ENCODE measurements around the gene CYTH1.
"Not testable (repeated sequence)": the region's sequence is repeated elsewhere in the genome, so short reads cannot be mapped to it uniquely, and the experiment has no call there.

The CYTH1 gene

DNA sequence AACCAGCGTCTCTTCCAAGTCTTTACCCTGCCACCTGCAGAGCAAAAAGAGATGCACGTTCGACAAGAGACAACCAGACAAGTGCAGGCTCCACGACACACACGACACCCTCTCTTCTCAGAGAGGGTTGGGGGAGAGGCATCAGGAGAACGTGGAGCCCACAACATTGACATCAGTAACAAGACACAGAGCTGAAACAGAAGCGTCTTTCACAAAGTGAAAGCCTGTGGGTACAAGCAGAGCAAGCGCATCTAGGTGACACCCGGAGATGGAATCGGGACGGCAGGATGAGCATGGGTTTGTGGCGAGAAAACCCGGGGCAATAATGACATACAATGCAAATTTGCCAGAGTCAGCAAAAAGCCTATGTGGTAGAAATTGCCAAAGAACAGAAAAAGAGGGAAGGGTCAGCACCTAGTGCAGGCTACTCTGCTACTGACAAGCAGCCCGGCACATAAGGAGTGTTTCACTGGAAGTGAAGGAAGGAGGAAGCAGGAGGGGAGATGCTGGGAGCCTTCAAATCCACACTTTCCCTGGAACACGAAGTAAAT lies 89.5 kb downstream of the CYTH1 start:
- DNase-seq (ENCODE audit: low read depth, low spot score), result no peak

DNA sequence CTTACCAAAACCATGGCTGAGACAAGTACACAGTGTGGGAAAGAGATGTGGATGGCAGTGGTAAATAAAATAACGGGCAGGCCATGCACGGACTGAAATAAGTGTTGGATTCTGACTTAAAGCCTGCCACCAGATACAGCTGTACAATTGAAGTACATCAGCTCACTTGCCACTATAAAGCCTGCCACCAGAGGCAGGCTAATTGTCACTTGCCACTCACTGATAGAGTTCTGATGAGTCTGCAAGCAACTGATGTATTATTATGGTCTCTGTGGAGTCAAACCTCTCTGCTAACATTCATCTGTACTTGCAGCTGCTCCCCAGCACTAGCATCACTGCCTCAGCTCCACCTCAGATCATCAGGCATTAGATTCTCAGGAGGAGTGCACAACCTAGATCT lies 93.0 kb downstream of the CYTH1 start:
- no peak for DNase-seq (ENCODE audit: low read depth, low spot score)

DNA sequence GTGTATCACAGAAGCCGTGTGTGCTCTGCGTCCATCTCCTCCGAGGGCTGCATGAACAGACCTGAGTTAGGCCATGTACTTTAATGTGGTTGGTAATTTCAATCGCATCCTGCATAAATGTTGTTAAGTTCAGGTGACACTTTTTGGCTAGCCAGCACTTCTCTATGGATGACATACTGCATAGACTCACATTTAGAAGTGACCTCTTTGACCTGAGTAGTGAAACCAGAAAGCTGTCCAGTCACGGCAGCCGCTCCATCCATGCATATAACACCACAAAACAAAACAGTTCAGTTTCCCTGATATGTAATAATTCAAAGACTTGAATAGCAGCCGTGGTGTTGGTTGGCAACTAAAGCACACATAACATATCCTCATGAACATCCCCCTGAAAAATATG lies 94.1 kb downstream of the CYTH1 start:
- DNase-seq (ENCODE audit: low read depth, low spot score), result no peak

DNA sequence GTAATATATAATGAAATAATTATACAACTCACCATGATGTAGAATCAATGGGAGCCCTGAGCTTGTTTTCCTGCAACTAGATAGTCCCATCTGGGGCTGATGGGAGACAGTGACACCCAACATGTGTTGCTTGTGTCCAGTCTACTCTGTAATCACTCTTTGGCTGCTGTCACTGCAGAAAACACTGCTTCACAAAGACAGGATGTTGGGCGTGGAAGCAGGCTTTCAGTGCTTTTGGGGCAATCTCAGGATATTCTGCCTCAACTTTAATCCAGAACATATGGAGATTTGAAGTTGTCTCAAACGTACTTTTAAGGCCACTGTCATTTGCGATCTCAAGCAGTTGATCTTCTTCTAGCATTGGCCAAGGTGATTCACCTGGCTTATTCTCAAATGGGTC lies 94.9 kb downstream of the CYTH1 start:
- DNase-seq (ENCODE audit: low read depth, low spot score), result no peak

DNA sequence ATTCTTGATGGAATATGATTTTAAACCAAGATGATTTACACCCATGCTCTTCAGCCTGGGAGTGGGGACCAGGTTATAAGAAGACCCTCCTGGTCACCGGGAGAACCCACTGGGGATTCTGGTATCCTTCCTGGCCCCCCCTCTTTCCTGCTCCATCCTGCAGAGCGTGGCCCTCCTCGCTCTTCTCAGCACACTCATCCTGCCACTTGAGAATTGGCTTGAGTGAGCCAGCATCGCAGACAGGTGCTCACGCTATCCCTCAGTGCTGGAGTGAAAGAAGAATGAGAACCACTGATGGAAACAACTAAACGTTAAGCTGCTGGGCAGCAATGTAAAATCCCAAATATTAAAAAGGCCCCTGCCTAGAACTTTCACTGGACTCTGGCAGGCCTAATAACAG lies 98.0 kb downstream of the CYTH1 start:
- no peak for DNase-seq (ENCODE audit: low read depth, low spot score)

DNA sequence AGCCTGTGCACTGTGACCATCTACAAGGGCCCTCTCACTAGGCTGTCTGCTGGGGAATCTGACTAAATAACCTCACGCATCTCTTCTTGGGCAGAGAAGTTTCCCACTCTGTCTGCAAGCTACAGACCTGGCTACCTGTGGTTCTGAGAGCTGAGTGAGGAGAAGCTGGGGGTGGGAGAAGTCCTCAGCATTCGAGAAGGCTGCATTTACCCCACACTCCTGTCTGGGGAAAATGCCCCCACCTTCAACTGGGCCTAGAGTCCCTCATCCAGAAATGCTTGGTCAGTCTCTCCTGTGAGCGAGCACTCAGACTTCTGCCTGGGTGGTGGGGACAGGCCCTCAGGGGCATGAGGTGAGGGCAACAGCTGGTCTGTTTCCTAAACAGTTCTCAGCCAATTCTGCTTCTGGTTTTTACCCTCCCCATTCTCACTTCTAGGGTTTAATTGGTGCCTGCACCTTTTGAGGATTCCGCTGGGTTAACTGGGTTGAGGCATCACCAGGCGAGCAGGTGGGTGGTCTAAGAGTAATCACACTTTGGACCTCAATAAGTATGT lies 98.6 kb downstream of the CYTH1 start:
- DNase-seq (ENCODE audit: low read depth, low spot score), result no peak

DNA sequence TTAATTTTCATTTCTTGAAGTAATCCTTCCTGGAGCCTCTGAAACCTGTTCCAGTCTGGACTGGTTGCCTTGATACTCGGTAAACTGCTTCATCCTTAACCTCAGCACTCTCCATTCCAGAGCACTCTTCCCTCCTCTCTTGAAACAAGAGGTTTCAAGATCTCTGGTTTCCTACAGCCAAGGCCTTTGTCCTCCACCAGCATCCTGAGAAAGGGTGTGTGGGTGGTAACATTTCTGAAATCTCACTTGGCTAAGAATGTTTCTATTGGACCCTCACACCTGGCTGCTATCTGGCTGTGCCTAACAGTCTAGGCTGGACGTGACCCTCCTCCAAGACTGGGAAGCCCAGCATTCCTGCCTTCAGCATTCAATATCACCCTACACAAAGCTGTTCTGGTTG lies 99.7 kb downstream of the CYTH1 start:
- DNase-seq (ENCODE audit: low read depth, low spot score), result no peak

DNA sequence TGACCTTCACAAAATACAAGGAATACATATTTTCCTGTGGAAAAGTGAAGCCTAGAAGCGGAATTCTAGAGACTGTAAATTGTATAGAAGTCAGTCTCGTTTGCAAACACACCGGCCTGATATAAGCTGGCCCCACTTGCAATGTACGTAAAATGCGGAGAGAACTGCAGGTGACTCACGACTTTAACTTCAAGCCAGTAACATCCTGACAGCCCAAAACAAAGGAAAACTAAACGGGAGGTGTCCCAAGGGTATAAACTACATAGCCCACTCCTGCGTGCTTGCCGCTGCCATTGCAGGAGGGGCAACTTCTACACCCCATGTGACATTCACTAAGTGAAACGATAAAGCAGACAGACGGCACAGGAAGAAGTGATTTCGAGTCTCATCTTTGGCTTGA lies 101.6 kb downstream of the CYTH1 start:
- no peak for DNase-seq (ENCODE audit: low read depth, low spot score)

DNA sequence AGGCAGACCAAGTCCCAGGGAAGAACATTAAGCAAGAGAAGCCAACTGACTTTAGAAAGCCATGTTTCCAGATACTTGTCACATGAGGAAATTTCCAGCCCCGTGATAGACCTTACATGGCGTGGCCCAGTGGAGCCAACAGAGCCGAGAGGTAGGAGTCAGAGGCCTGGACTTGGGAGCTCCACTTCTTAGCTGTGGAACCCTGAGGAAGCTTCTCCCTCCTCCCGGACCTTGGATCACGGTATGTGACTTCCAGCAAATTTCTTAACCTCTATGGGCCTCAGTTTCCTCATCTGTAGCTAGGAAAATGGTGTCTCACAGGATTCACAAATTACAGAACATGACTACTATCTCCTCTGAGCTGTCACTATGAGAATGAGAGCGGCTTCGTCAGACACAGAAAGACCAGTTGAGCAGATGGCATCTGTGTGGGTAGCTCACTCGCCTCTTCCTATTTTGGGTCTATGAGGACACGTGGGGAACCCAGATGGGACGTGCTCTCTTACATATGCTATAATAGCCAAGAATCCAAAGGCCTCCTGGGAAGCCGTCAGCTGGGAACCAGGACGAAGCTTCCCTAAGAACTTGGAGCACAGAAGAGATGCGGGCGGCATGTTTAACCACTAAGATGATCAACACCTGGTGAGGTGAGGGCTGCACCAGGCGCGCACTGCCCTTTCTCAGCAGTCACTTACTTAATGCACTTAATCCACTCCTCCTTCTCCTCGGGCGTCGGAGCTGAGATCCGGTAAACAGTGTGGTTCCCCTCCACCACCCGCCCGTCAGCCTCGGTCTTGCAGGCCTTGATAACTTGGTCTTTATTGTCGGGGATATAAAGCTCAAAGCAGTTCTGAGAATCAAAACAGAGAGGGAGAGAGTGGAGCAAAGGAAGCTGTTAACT lies 102.3 kb downstream of the CYTH1 start:
- no peak for DNase-seq (ENCODE audit: low read depth, low spot score)

DNA sequence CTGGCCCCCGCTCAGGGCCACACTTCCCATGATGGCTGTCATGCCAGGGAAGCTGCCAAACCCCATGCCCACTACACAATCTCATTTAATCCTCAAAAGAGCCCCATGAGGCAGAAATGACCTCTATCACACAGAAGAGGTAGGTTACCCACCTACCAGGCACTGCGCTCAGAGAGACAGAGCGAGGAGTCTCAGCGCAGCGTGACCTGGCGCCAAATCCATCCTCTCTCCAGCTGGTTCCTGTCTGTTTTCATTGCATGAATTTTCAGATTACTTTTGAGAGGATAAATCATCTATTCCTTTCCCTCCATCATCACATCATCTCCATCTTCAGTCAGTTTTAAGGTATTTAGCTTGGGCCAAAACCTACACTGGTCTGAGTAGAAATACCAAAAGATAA lies 103.4 kb downstream of the CYTH1 start:
- no peak for DNase-seq (ENCODE audit: low read depth, low spot score)

DNA sequence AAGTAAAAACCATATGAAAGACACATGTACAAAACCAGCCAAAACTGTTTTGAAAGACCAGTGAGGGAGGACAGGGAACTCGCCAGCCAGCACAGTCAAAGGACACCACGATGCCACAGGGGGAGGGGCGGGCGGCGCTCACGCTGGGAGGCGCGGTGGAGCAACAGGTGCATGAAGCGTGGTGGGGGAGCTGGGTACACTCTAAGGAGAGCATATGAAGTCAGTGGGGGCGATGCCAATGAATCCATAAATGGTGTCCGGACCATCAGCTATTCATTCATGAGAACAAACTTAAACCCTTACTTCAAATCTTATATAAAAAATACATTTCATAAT lies 103.9 kb downstream of the CYTH1 start:
- DNase-seq (ENCODE audit: low read depth, low spot score), result no peak

DNA sequence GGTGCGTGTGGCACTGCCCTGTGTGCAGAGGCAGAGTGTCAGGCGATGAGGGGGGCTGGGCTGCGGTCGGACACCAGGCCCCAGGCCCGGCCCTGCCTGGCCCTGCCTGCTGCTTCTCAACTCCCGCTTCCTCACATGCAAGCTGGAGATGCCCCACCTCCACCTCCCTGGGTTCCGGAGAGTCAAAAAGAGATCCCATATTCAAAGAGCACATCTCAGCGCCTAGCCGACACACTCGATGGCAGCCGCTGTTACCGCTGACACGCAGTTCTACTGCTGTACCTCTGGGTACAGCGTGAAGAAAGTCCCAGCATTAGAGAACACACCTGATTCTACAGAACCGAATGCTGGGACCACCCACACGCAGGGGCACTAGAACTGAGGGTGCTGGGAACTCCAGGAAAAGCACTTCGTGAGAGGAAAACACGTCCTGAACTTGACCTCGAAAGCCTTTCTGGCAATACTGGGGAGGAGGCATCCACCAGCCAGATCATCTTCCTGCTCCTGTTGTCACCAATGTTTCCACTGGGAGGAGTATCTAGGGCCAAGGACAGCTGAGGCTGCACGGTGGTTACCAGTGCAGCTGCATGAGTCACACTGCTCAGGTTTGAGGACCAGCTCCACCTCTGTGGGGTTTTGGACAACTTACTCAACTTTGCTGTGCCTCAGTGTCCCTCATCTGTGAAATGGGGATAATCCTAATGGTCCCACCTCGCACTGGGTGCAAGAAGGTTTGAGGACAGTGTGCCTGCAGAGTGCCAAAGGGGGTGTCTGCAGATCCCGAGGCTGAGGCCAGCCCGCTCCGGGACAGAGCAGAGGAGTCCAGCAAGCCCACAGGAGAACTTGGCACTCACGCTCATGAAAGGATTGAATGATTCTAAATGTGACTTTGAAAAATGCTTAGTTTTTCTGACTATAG lies 104.5 kb downstream of the CYTH1 start:
- DNase-seq (ENCODE audit: low read depth, low spot score), result no peak

DNA sequence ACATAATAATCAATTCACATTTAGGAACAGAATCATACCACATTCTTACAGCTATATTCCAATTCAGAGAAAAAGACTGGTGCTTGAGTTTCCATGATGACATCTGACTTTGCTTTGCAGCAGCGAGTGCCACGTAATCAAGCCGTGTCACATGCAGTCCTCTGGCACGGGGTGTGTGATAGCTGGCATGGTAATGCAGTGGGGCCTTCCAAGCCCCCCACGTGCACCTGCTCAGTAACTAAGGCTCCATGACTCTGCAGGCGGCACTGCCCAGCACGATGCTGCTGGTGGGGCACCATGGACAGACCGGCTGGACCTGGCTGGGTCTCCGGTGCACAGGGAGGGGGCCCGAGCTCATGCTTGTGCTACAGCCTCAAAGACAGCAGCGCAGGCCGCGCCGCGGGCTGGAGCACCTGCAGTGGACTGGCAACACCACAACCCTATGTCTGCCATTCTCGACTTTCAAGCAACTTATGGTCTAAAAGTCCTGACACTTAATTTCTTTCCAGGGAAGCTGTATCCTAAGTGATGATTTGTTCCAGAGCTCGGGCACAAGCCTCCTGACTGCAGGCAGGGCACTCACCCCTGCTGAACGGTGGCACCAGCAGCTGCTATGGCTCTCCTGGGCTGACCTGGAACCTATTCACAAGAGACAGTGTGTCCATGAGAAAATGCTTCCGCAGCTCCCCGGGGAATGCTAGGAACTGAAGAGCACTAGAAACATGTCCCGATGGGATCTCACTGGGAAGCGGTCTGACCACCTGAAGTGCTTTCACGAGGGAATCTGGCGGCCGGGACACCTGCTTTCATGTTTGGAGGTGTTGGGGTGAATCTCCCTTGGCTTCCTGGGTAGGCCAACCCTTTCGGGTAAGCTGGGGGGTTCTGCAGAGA lies 105.4 kb downstream of the CYTH1 start:
- DNase-seq (ENCODE audit: low read depth, low spot score), result no peak

DNA sequence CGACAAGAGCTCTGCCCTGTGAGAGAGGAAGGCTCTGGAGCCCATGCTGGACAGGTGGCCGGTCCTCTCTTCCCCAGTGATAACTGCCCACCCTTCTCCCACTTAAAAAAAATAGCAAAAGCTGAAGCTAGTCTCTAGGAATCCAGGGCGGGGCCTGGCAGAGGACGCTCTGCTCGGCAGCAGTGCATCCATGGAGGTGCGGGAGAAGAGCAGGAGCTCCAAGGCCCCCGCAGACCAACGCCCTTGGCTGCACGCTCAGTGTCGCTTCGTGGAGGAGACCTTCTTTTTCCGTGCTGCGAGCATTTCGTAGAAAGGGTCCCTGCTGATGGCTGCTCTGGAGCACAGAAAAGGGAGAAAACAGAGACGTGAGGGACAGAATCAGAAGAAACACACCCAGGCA lies 106.2 kb downstream of the CYTH1 start:
- DNase-seq (ENCODE audit: low read depth, low spot score), result no peak

DNA sequence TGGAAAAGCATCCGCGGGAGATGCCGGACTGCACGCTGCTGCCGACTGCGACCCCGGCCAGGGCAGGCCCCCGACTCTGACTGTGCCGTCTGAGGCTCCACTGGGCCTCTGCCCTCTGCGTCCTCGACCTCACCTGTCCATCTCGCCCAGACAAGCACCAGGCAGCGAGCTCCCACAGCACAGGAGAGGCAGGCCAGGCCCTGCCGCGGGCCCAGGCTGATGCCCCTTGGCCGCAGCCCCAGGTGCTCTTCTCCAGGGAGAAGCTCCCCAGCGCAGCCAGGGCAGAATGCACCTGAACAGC lies 106.8 kb downstream of the CYTH1 start:
- no peak for DNase-seq (ENCODE audit: low read depth, low spot score)

DNA sequence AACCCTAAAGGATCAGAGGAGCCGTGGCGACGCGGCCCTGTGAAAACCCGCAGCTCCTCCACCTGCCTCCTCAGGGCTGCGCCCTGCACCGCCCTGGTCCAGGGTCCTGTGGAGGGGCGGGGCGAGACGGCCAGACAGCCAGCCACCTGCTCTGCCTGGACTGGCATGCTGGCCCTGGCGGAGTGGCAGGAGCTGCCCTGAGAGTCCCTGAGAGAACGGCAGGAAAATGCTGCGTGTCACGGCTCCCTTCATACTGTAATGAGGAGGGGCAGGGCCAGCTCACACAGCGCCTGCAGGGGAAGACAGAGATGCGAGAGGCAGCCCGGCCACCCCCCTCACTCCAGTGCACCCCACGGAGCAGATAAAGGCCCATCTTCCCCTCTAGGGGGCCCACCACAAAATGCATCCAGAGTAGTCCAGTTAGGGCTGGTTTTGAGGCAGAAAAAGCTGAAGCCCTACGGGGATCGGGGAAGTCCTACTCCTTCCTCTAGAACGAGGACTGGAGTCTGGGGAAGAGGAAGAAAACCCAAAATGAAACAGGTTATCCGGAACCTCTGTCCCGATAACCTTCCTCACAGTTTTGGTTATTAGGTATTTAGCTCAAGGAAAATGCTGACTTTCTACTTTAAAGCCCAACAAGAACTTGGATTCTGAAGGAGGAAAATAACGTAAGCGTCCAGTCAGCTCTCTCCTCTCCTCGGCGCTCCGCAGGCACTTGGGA lies 107.3 kb downstream of the CYTH1 start:
- no peak for DNase-seq (ENCODE audit: low read depth, low spot score)

DNA sequence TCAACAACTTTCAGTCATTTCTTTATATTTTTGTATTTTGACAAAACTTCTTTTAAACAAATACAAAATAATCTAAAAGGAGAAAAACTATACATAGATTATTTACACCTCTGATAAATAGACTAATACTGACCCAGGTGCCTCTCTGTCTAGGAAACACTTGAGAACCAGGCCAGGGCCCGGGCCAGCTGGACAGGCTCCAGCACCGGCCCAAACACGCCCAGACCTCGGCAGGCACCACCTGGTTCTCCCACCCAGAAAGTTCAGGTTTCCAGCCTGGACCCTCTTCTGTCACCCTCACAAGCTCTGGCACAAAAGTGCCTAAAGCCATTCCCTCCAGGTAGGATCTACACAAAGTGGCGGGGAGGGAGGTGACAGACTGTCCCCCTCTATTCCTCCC lies 107.9 kb downstream of the CYTH1 start:
- no peak for DNase-seq (ENCODE audit: low read depth, low spot score)

DNA sequence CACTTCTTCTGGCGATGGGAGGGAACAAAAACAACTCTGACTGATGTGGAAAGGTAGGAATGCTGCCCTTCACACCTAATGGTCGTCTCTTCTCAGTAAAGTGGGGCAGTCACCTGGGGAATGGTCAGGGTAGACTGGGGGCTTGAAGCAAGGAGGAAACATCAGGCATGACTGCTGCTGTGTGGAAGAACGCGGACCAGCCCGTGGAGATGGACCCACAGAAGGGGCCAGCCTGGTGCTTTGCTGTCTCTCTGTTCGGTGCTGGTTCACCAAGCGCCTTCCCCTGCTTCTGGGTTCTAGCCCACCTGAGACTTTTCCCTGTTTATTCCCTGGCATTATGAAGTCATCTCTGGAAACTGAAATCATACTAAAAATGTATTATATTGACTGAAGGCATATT lies 108.7 kb downstream of the CYTH1 start:
- DNase-seq (ENCODE audit: low read depth, low spot score), result no peak

DNA sequence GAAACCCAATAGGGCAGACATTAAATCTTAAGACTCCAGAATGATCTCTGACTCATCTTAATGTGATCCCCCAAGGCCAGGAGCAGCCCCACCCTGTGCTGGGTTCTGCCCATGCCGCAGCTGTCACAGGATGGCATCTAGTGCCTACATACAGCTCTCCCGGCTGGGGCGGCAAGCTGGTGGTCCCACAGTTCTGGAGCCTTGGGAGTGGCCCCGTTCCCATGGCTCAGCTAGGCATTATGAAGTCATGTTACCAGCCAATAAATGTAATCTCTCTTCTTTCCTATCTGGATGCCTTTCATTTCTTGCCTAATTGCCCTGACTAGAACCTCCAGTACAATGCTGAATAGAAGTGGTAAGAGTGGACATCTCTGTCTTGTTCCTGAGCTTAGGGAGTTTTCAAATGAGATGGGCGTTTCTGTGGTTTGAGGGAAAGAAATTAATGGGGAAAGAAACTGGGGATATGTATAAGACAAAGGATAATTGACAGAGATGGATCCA lies 109.2 kb downstream of the CYTH1 start:
- DNase-seq (ENCODE audit: low read depth, low spot score), result no peak

DNA sequence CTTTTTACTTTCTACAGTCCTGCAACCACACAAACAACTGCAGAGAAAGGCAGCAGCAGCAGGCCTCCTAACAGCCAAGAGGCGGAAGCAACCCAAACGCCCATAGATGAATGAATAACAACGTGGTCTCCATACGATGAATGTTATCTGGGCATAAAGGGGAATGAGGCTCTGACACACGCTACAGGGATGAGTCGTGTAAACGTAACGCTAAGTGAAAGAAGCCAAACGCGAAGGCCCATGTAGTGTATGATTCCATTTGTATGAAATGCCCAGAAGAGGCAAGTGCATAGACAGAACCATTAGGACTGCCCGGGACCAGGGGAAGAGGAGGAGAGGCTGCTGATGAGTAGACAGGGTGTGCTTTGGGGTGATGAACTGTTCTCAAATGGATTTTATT lies 110.1 kb downstream of the CYTH1 start:
- DNase-seq (ENCODE audit: low read depth, low spot score), result no peak

DNA sequence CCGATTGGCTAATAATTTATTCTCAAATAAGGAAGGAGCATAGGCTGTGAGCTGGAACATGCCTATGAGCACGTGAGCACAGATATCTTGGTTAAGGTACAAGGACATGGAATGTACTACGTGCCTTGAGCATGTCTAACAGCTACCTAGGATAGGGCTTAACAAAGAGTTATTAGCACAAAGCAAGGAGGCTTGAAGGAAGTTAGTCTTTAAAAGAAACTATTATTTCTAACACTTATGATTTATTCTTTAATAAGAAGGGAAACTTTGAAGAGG lies 110.4 kb downstream of the CYTH1 start:
- DNase-seq (ENCODE audit: low read depth, low spot score), result not testable (repeated sequence)
